GM19239 (cell line): ENCODE data around the gene GPR83.
"Not testable (repeated sequence)": the region's sequence is repeated elsewhere in the genome, so short reads cannot be mapped to it uniquely, and the experiment has no call there.

Experiments
- DNase-seq: peaks from one replicate; pipeline ENCODE4 v3.0.0; 2011; ENCODE audit warnings: low spot score; ENCODE audit not compliant: insufficient read length
- FAIRE-seq: peaks from 2 replicates; lab custom pipeline; 2011; peaks lifted over from hg19 to GRCh38; lab: Jason Lieb, UNC

The GPR83 gene

DNA sequence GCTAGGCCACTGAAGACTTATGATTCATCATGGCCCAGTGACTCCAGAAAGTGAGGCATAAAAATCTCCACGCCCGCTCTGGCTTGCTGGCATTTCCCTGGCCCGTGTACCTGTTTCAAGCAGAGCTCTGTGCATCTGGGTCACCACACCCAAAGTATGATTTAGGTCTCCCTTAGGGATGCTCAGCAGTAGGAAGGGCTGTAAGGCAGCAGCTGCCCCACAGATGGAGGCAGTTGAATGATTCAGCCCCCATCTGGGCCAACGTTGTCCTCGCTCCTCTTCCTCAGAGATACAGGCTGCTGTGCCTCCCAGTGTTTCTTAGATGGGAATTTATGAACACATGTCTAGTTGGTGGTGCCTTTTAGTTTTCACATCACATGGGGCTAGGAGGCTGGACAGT, 21.6 kb downstream of the GPR83 start:
- no peak for FAIRE-seq
- no peak for DNase-seq

DNA sequence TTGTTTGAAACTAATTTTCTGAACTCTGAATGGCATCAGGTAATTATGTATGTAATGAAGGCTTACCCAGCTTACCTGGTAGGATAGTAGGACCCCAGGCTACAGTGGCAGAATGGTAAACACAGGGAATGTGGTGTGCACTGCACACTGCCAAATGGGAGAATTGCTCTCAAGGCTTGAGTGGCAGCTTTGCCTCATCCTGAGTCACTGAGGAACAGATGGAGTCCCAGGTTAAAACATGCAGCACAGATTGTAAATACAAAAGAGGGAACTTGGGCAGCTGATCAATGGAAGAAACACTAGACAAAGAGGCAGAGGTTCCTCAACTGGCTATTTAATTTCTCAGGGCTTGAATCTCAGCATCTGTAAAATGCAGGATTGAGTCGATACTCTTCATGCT, 24.4 kb downstream of the GPR83 start:
- DNase-seq = no peak
- no peak for FAIRE-seq

DNA sequence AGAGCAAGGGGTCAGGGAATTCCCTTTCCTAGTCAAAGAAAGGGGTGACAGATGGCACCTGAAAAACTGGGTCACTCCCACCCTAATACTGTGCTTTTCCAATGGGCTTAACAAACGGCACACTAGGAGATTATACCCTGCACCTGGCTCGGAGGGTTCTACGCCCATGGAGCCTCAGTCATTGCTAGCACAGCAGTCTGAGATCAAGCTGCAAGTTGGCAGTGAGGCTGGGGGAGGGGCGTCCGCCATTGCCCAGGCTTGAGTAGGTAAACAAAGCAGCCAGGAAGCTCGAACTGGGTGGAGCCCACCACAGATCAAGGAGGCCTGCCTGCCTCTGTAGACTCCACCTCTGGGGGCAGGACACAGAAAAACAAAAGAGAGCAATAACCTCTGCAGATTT, 30.6 kb downstream of the GPR83 start:
- not testable (repeated sequence) for DNase-seq, FAIRE-seq

DNA sequence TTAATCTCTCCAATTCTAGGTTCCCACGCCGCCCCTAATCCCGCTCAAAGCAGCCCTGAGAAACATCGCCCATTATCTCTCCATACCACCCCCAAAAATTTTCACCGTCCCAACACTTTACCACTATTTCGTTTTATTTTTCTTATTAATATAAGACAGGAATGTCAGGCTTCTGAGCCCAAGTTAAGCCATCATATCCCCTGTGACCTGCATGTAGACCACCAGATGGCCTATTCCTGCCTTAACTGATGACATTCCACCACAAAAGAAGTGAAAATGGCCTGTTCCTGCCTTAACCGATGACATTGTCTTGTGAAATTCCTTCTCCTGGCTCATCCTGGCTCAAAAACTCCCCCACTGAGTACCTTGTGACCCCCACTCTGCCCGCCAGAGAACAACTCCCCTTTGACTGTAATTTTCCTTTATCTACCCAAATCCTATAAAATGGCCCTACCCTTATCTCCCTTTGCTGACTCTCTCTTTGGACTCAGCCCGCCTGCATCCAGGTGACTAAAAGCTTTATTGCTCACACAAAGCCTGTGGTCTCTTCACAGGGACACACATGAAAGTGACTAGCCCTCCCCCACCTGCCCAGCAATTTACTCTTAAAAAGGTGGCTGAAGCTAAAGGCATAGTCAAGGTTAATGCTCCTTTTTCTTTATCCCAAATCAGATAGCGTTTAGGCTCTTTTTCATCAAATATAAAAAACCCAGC, 50.2 kb downstream of the GPR83 start:
- not testable (repeated sequence) for DNase-seq, FAIRE-seq

DNA sequence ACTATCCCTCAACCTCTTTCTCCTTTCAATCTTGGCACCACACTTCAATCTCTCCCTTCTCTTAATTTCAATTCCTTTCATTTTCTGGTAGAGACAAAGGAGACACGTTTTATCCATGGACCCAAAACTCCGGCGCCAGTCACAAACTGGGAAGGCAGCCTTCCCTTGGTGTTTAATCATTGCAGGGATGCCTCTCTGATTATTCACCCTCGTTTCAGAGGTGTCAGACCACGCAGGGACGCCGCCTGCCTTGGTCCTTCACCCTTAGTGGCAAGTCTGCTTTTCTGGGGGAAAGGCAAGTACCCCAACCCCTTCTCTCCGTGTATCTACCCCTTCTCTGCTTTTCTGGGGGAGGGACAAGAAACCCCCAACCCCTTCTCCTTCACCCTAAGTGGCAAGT, 54.9 kb downstream of the GPR83 start:
- not testable (repeated sequence) for DNase-seq, FAIRE-seq

DNA sequence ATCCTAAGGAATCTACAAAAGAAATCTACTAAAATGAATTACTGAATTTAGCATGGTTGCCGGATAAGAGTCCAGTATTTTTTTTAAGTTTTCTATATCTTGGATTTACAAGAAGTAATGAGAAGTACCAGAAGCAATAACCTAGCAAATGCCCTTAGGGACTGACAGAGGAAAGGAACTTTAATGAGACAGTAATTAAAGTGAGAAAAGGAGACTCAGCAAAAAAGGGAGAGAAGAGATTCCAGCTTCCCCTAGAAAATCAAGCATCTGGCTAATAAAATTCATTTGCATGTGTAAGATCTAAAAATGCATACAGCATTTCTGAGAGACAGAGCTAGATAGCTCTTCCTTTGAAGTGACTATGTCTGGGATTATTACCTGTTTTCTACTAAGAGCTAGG, 57.7 kb downstream of the GPR83 start:
- DNase-seq = no peak
- FAIRE-seq = no peak

DNA sequence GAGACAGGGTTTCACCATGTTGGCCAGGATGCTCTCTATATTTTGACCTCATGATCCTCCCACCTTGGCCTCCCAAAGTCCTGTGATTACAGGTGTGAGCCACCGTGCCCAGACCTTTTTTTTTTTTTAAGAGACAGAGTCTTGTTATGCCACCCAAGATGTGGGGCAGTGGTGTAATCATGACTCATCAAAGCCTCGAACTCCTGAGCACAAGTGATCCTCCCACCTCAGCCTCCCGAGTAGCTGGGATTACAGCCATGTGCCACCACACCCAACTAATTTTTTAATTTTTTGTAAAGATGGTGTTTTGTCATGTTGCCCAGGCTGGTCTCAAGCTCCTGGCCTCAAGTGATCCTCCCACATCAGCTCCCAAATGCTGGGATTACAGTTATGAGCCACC, 59.0 kb downstream of the GPR83 start:
- DNase-seq (no peak), FAIRE-seq (no peak)

DNA sequence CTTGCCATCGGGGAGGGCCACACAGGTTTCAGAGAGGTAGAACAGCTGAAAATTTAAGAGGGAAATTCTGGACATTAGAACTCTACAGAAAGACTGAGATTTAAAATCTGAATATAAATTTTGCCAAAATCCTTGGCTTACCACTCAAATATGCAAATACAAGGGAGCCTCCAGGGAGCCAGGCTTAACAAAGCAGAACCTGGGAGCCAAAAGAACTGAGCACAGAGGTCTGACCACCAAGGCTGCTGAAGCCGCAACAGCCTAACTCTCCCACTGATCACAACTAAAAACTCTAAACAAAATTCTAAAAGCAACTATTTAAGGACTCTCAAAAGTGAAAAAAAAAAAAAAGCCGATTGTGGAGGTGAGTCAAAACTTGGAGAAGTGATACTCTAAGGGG, 62.6 kb downstream of the GPR83 start:
- no peak for FAIRE-seq
- no peak for DNase-seq

DNA sequence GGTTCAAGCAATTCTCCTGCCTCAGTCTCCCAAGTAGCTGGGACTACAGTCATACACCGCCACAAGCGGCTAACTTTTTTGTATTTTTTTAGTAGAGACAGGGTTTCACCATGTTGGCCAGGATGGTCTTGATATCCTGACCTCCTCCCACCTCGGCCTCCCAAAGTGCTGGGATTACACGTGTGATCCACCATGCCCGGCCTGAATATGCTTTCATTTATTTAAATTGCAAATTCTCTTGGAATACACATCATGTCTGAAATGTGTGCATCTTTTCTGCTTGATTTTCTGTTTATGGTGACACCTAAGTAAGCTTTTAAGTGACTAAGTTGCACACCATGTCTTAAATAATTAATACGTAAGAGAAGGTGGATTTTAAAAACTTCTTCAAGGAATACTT, 65.2 kb downstream of the GPR83 start:
- no peak for DNase-seq
- FAIRE-seq = no peak

DNA sequence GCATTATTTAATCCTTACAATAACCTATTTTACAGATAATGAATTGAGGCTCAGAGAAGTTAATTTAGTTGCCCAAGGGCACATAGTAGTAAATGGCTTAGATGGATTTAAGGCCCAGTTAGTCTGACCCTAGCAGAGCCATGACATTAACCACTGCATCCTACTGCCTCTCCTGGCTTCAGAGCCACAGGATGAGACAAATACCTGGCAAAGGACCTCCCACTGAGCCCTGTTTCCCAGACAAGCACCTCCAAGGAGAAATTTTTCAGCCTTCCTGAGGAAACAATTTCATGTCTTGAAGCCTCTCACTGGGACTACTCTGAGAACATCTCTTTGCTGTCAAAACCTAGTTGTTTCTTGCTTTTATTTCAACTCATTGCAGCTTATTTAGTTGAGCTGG, 68.4 kb downstream of the GPR83 start:
- no peak for FAIRE-seq
- DNase-seq = no peak

DNA sequence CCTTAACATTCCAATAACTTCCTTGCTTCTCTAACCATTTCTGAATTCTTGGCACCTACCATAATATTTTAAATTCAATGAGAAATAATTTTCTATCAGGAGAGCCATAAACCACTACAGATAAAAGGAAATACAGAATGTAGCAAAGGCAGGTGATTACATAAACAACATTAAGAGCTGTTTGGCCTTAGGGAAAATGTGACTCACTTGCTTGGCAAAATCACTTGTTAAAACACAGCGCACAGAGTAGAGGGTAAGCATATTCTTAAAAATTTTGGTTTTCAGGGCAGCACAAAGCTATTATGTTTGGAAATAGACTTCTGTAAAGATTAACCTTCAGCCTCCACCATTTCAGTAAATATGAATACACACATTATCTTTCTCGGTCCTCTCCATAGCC, 70.4 kb downstream of the GPR83 start:
- DNase-seq = no peak
- FAIRE-seq = no peak

DNA sequence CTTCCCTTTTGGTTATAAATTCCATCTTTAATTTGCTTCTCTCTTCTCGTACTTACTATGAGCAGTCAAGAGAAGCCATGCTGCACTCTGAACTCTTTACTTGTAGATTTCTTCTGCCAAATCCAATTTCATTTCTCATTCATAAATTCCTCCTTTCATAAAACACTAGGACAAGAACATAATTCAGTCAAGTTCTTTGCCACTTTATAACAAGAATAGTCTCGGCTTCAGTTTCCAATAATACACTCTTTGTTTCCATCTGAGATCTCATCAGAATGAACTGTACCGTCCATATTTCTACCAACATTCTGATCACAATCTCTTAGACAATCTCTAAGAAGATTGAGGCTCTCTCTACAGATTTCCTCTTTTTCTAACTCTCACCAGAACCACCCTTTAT, 71.7 kb downstream of the GPR83 start:
- DNase-seq = no peak
- FAIRE-seq = no peak

DNA sequence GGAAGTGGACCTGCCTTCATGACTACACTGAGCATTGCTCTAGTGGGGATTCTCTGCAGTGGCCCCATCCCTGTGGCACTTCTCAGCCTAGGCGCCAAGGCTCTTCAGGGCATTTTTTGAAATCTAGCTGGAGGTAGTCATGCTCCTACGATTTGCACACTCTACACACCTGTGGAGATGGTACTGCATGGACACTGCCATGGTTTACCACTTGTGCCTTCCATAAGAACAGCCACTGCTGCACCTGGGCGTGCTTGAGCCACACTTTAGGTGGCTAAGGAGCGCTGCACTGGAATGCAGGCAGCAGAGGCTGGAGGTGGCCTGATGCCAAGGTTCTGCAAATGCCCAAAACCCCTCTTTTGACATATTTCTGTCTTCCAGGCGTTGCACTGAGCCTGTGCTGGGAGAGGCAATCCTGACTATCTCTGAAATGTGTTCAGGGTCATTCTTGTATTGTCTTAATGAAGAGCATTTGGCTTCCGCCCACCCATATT, 72.6 kb downstream of the GPR83 start:
- FAIRE-seq (no peak), DNase-seq (no peak)
